K562 (cell line): ENCODE measurements around the gene FMN2. TPM values are rescaled to one million over a fixed set of nuclear protein-coding genes. Genes with fewer than 3 reads are reported as not detected.

Source experiments
- DACH1 ChIP-seq: fragments of 450-650 bp; IDR thresholded peaks from 2 replicates; pipeline ENCODE4 v1.6.1; 2018; ENCODE audit not compliant: partially characterized antibody
- ETV5 ChIP-seq: sonication (generic); formaldehyde crosslinking; IDR thresholded peaks from 2 replicates; pipeline ENCODE4 v1.4.0; 2020; ENCODE audit warnings: low read depth, mild to moderate bottlenecking, missing genetic modification reagents
- IRF2 ChIP-seq: sonication (generic); formaldehyde crosslinking; IDR thresholded peaks from 2 replicates; pipeline ENCODE4 v1.8.1; 2022; ENCODE audit warnings: mild to moderate bottlenecking, missing genetic modification reagents
- NCOA6 ChIP-seq: fragments of 450-650 bp; IDR thresholded peaks from 2 replicates; pipeline ENCODE4 v1.6.1; 2017; ENCODE audit warnings: mild to moderate bottlenecking
- PRDM10 ChIP-seq: fragments of 450-650 bp; IDR thresholded peaks from 2 replicates; pipeline ENCODE4 v1.6.1; 2018; ENCODE audit not compliant: partially characterized antibody
- ZNF407 ChIP-seq: fragments of 450-650 bp; IDR thresholded peaks from 2 replicates; pipeline ENCODE4 v1.6.1; 2016; ENCODE audit warnings: low read depth
- ZNF592 ChIP-seq: fragments of 450-650 bp; IDR thresholded peaks from 2 replicates; pipeline ENCODE4 v1.6.1; 2017; ENCODE audit warnings: antibody characterized with exemption, mild to moderate bottlenecking
- ZNF696 ChIP-seq: fragments of 250-450 bp; sonication (Bioruptor Pico); conservative IDR thresholded peaks from 2 replicates; pipeline ENCODE4 v1.4.0; 2020; ENCODE audit warnings: mild to moderate bottlenecking, moderate library complexity
- polyA plus RNA-seq, 8 experiments: library from polyadenylated mRNA; depleted of rRNA in 4 of 8; stranded (reverse) in 5 of 8; unstranded in 3 of 8; fragments of >200 nt; fragmentation: Nextera tagmentation in 2 of 8; fragmentation: Illumina TruSeq in 1 of 8; extraction: Ambion mirVana in 2 of 8; extraction: Trizol in 1 of 8; gene quantifications; 2 replicates each; pipeline versions ENCODE4 v1.2.1 to v1.2.3, GENCODE V29; 2011 to 2014; ENCODE audit warnings: inconsistent platforms in 1 of 8, missing spikeins in 1 of 8
- total RNA-seq, 7 experiments: library from RNA; depleted of rRNA in 6 of 7; stranded (reverse); fragments of >200 nt in 6 of 7; fragmentation: Illumina TruSeq in 2 of 7; extraction: Trizol in 2 of 7; gene quantifications; 2 replicates each; pipeline versions ENCODE4 v1.2.1 to v1.2.3, GENCODE V29; 2011 to 2021; ENCODE audit warnings: low replicate concordance in 1 of 7

FMN2 gene
- total and polyA plus RNA-seq, 9 of the 15 experiments (the other 6 are each of a cell fraction or from before 2014, with no cell fraction given) = 0.15 to 0.45 (median 0.16) TPM; not detected in 3

GRCh38 chr1:240467895-240468294 lies 376.2 kb downstream of the FMN2 start (continued):
- no peak for TF ChIP-seq ZNF407
- TF ChIP-seq ZNF696 (CRISPR knock-in tag) = no peak
- no peak for TF ChIP-seq PRDM10
- no peak for TF ChIP-seq DACH1
- TF ChIP-seq NCOA6 = no peak
- TF ChIP-seq ETV5 (CRISPR knock-in tag) = no peak
- no peak for TF ChIP-seq IRF2 (CRISPR knock-in tag)
- no peak for TF ChIP-seq ZNF592
